Sigmoid colon (tissue), 4 donors: ENCODE results near the gene ZNF775.
A peak's percentile ranks its signal among the peaks of the same experiment; 100 is the strongest.

Experiments used
- EP300 ChIP-seq, 4 donors: sonication (generic); formaldehyde crosslinking; IDR thresholded peaks; one replicate each; pipeline ENCODE4 v1.6.1; 2017; ENCODE audit warnings: antibody characterized with exemption in 4 of 4
- POLR2A ChIP-seq, 2 donors: fragments of 450-650 bp; IDR thresholded peaks; one replicate each; pipeline ENCODE4 v1.6.1; 2016; ENCODE audit warnings: antibody characterized with exemption in 2 of 2, mild to moderate bottlenecking in 2 of 2, moderate library complexity in 2 of 2
- POLR2AphosphoS5 ChIP-seq, 4 donors: sonication (generic); formaldehyde crosslinking; IDR thresholded peaks; one replicate each; pipeline ENCODE4 v1.6.1; 2017; ENCODE audit warnings: antibody characterized with exemption in 4 of 4
- TF ChIP-seq, protein P1 (sequence below), 4 experiments: fragments of 450-650 bp in 3 of 4; fragments of 200-600 bp in 1 of 4; IDR thresholded peaks; one replicate each; pipeline ENCODE4 v1.5.1; 2016 to 2019; ENCODE audit warnings: antibody characterized with exemption in 4 of 4, mild to moderate bottlenecking in 3 of 4, moderate library complexity in 2 of 4

DNA sequence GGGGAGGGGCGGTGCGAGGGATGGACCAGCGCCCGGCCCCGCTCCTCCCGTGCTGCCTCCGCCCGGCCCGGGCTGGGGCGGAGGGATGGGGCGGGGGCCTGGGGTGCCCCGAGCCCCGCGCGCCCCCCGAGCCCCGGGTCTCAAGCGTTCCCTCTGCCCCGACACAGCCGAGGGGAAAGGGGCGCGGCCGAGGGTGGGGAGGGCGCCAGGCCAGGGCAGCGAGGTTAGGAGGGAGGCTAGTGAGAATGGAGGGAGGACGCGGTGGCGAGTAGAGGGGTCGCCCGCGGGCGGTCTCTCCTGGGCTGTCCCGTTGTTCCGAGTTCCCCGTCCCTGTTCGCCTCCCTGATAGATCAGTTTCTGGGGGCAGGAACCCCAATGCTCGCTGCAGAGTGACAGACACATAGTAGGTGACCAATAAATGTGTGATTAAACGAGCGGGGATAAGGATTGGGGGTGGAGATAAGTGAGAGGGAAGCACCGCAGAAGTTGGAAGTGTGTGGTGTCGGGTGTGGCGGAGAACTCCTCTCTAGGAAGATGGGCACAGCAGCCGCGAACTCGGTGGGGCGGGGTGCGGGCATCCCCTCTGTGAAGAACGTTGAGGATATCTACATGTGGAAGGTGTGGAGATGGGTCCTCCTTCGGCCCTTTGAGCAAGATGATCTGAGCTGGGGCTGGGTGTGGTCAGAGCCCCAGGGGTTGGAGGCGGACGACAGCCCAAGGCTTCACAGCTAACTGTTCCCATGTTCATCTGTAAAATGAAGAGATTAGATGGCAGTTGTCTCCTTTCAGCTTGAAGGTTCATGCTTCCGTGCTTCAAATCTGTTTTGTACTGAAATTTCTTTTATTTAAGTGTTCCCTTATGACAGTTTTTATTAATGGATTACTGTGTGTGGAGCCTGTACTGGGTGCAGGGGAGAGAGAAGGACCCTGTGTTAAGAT lies 580 bp downstream of the ZNF775 start:
- no peak for TF ChIP-seq EP300 (IDR thresholded peaks at IDR 0.05)
- no peak for TF ChIP-seq POLR2A (IDR thresholded peaks at IDR 0.05)
- TF ChIP-seq, protein P1, sequence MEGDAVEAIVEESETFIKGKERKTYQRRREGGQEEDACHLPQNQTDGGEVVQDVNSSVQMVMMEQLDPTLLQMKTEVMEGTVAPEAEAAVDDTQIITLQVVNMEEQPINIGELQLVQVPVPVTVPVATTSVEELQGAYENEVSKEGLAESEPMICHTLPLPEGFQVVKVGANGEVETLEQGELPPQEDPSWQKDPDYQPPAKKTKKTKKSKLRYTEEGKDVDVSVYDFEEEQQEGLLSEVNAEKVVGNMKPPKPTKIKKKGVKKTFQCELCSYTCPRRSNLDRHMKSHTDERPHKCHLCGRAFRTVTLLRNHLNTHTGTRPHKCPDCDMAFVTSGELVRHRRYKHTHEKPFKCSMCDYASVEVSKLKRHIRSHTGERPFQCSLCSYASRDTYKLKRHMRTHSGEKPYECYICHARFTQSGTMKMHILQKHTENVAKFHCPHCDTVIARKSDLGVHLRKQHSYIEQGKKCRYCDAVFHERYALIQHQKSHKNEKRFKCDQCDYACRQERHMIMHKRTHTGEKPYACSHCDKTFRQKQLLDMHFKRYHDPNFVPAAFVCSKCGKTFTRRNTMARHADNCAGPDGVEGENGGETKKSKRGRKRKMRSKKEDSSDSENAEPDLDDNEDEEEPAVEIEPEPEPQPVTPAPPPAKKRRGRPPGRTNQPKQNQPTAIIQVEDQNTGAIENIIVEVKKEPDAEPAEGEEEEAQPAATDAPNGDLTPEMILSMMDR (IDR thresholded peaks at IDR 0.05): no peak
- peak in 1 of 4 donors; percentile 7 for TF ChIP-seq POLR2AphosphoS5 (IDR thresholded peaks at IDR 0.05)
